ENCODE measurements around the gene BCAR3.

BCAR3 gene

DNA sequence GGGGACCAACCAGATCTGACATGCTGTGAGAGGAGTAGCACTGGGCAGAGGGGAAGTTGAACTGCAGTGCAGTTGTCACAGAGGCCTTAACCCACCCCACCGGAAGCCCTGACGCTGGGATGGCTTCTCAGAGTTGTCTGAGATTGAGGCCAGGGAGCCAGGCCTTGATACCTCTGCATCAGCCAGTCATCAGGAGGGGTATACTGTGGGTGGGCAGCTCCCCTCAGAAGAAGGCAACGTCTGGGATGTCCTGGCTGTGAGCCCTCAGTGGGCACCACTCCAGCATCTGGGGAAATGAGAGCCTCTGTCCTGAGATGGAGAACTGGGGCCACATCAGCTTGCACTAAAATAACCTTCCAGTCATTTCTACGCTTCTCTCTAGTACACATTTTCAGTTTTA is 47.9 kb upstream of the BCAR3 start:
- Histone ChIP-seq H3K9ac (ENCODE audit: low read length) (no peak overlapping the region), H2AFZ (ENCODE audit: low read depth, low read length, severe bottlenecking) (no peak overlapping the region), H3K27ac (ENCODE audit: low read depth, low read length) (no peak overlapping the region), H3F3A (ENCODE audit: insufficient read depth) (no peaks in the 10 kb centered on the region), H4K20me1 (ENCODE audit: low read depth, low read length) (no peaks in the 10 kb centered on the region), H3K9me2 (replicated peaks; ENCODE audit: insufficient read depth, low read length) (no peaks in the 10 kb centered on the region), H3K4me3 (ENCODE audit: insufficient read depth, low read length, poor library complexity, severe bottlenecking) (no peak overlapping the region), H3K9me3 (ENCODE audit: insufficient read depth, low read length) (no peaks in the 10 kb centered on the region), H3K36me3 (ENCODE audit: low read length) (no peaks in the 10 kb centered on the region), H3K79me2 (ENCODE audit: insufficient read depth, low read length) (no peaks in the 10 kb centered on the region), H3K4me2 (ENCODE audit: low read depth, low read length, poor library complexity, severe bottlenecking) (no peak overlapping the region), H3K27me3 (ENCODE audit: low read length) (no peaks in the 10 kb centered on the region)
- no peak for TF ChIP-seq EZH2phosphoT487 (conservative IDR thresholded peaks at IDR 0.05; ENCODE audit: low read length)
- TF ChIP-seq, protein P1, sequence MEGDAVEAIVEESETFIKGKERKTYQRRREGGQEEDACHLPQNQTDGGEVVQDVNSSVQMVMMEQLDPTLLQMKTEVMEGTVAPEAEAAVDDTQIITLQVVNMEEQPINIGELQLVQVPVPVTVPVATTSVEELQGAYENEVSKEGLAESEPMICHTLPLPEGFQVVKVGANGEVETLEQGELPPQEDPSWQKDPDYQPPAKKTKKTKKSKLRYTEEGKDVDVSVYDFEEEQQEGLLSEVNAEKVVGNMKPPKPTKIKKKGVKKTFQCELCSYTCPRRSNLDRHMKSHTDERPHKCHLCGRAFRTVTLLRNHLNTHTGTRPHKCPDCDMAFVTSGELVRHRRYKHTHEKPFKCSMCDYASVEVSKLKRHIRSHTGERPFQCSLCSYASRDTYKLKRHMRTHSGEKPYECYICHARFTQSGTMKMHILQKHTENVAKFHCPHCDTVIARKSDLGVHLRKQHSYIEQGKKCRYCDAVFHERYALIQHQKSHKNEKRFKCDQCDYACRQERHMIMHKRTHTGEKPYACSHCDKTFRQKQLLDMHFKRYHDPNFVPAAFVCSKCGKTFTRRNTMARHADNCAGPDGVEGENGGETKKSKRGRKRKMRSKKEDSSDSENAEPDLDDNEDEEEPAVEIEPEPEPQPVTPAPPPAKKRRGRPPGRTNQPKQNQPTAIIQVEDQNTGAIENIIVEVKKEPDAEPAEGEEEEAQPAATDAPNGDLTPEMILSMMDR (IDR thresholded peaks at IDR 0.05; ENCODE audit: insufficient read depth, low read length, poor library complexity, severe bottlenecking): no peak

DNA sequence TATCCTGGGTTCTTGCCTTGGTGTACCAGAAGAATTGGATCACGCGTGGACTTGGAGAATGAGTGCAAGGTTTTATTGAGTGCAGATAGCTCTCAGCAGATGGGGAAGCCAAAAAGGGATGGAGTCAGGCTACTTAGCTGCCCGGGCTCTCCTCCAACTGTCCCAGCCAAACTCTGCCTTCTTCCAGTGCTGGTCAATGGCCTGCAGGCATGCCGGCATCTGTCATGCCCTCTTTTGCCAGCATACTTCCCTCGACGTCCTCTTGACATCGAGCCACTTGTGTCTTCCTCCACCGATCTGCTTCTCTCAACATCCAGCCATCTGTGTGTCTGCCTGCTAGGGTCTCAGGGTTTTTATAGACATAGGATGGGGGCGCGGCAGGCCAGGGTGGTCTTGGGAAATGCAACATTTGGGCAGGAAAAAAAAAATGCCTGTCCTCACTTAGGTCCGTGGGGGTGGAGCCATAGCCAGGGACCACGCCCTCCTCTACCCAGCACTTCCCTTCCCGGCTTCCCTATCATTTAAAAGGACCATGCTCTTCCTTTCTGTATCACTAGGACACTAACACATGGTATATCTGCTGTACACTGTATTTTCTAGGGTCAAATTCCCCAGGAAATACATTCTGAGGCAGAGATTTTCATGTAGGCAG is 47.0 kb upstream of the BCAR3 start:
- Histone ChIP-seq H3K36me3 (ENCODE audit: low read length) (no peaks in the 10 kb centered on the region), H3K9ac (ENCODE audit: low read length) (no peak overlapping the region), H4K20me1 (ENCODE audit: low read depth, low read length) (no peaks in the 10 kb centered on the region), H3K4me2 (ENCODE audit: low read depth, low read length, poor library complexity, severe bottlenecking) (no peak overlapping the region), H3K4me3 (ENCODE audit: insufficient read depth, low read length, poor library complexity, severe bottlenecking) (no peak overlapping the region), H3K27ac (ENCODE audit: low read depth, low read length) (no peak overlapping the region), H3K9me2 (replicated peaks; ENCODE audit: insufficient read depth, low read length) (no peaks in the 10 kb centered on the region), H3K27me3 (ENCODE audit: low read length) (no peaks in the 10 kb centered on the region), H3K9me3 (ENCODE audit: insufficient read depth, low read length) (no peaks in the 10 kb centered on the region), H2AFZ (ENCODE audit: low read depth, low read length, severe bottlenecking) (no peak overlapping the region), H3F3A (ENCODE audit: insufficient read depth) (no peaks in the 10 kb centered on the region), H3K79me2 (ENCODE audit: insufficient read depth, low read length) (no peaks in the 10 kb centered on the region)
- no peak for TF ChIP-seq EZH2phosphoT487 (conservative IDR thresholded peaks at IDR 0.05; ENCODE audit: low read length)
- TF ChIP-seq, protein P1 (IDR thresholded peaks at IDR 0.05; ENCODE audit: insufficient read depth, low read length, poor library complexity, severe bottlenecking): no peak

DNA sequence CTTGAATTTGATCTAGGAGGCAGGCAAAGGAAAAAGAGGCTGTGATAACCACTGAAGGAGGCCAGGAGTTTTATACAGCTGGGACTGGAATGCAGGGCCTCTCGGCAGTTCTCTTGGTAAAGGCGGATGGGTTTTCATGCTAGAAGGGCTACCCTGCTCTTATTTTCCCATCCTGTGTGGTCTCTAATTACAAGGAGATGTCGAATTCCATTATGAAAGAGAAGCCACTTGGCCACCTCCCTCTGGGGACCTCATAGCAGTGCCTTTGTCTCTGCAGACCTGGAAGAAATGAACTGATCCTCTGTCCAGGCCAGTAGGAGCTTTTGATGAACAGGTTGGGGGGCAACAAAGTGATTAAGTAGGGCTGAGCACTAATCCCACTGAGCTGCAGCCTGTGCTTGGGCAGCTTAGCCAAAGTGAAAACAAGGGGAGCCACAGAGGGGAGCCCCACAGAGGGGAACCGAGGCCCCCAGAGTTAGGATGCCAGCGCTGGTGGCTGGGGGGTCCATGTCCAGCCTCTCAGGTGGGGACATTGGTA is 42.2 kb upstream of the BCAR3 start:
- H3K36me3 ChIP-seq (ENCODE audit: low read length): no peaks in the 10 kb centered on the region
- H2AFZ ChIP-seq (ENCODE audit: low read depth, low read length, severe bottlenecking): no peak overlapping the region
- H4K20me1 ChIP-seq (ENCODE audit: low read depth, low read length): no peaks in the 10 kb centered on the region
- no peaks in the 10 kb centered on the region for H3K27me3 ChIP-seq (ENCODE audit: low read length)
- no peak overlapping the region for H3K4me3 ChIP-seq (ENCODE audit: insufficient read depth, low read length, poor library complexity, severe bottlenecking)
- H3K4me2 ChIP-seq (ENCODE audit: low read depth, low read length, poor library complexity, severe bottlenecking): no peak overlapping the region
- H3K79me2 ChIP-seq (ENCODE audit: insufficient read depth, low read length): no peaks in the 10 kb centered on the region
- TF ChIP-seq EZH2phosphoT487 (conservative IDR thresholded peaks at IDR 0.05; ENCODE audit: low read length): no peak
- TF ChIP-seq, protein P1 (IDR thresholded peaks at IDR 0.05; ENCODE audit: insufficient read depth, low read length, poor library complexity, severe bottlenecking): no peak
- H3K9ac ChIP-seq (ENCODE audit: low read length): no peak overlapping the region
- no peak overlapping the region for H3K27ac ChIP-seq (ENCODE audit: low read depth, low read length)
- H3F3A ChIP-seq (ENCODE audit: insufficient read depth): no peaks in the 10 kb centered on the region
- no peaks in the 10 kb centered on the region for H3K9me2 ChIP-seq (replicated peaks; ENCODE audit: insufficient read depth, low read length)
- no peaks in the 10 kb centered on the region for H3K9me3 ChIP-seq (ENCODE audit: insufficient read depth, low read length)

Measured in SU-DHL-6 (cell line).